ENCODE measurements around the gene ABLIM2. TPM values are rescaled to one million over a fixed set of nuclear protein-coding genes. Genes with fewer than 3 reads are reported as not detected.

Gene ABLIM2
- total and polyA plus RNA-seq, 2 experiments from 2014 or later: 1.5 to 4.3 TPM

DNA sequence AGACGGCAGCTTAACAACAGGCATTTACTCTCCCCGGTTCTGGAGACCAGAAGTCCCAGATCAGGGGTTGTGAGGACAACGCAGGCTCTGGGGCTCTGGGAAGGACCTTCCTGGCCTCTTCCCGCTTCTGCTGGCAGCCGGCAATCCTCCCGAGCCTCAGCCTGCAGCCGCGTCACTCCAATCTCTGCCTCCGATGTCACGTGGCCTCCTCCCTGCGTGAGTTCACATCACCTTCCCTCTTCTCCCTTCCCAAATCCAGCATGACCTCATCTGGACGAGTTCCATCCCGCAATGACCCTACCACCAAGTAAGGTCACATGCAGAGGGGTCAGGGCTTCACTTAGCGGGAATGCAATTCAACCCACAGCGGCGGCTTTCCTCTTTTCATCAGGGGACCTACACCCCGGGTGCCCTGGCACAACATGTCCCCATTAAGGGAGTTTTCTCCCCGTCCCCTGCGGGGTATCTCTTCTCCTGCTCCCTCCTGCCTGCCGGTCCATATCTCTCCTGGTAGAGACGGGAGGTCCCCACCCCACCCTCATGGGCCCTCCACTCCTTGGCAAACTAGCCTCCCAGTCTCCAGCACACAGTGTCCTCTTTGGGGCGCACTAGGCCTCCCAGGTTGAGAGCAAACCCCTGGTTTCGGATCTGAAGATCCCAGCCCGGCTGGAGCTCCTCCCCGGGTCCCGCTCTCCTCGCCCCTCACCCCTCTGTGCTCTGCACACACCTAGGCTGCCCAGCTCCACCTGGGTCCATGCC is 25.5 kb downstream of the ABLIM2 start:
- H3K79me2 ChIP-seq (replicated peaks; ENCODE audit: insufficient read depth): no peaks in the 10 kb centered on the region
- H3K36me3 ChIP-seq (ENCODE audit: insufficient read depth): no peaks in the 10 kb centered on the region
- Mint-ChIP-seq H3K4me1 (peaks cover 30% of the 10 kb centered on the region), H3K36me3 (ENCODE audit: low read depth) (no peaks in the 10 kb centered on the region), H3K4me3 (no peak overlapping the region), H3K27ac (no peak overlapping the region), H3K9me3 (no peaks in the 10 kb centered on the region; the same call in 2 of the 3 replicates), H3K27me3 (ENCODE audit: insufficient read depth, low read depth, poor library complexity) (peaks cover 9% of the 10 kb centered on the region)
- no peaks in the 10 kb centered on the region for H3K27me3 ChIP-seq (ENCODE audit: insufficient read depth)
- no peaks in the 10 kb centered on the region for H3K4me1 ChIP-seq (ENCODE audit: insufficient read depth)
- ATAC-seq: no peak
- DNase-seq (ENCODE audit: low spot score): no peak
- H3K27ac ChIP-seq (ENCODE audit: low read depth): no peak overlapping the region
- no peak overlapping the region for H2AFZ ChIP-seq
- no peak for TF ChIP-seq EZH2phosphoT487 (IDR thresholded peaks at IDR 0.05; ENCODE audit: unreplicated experiment)
- no peak for TF ChIP-seq POLR2AphosphoS5 (IDR thresholded peaks at IDR 0.05; ENCODE audit: low read depth)
- no peak for TF ChIP-seq NANOG (IDR thresholded peaks at IDR 0.05; ENCODE audit: borderline replicate concordance)
- no peak for TF ChIP-seq STAT1 (IDR thresholded peaks at IDR 0.05; ENCODE audit: unreplicated experiment)
- no peak for TF ChIP-seq ZNF114 (CRISPR knock-in tag; IDR thresholded peaks at IDR 0.05)
- TF ChIP-seq ETS1 (IDR thresholded peaks at IDR 0.05): no peak
- TF ChIP-seq ZNF331 (CRISPR knock-in tag; IDR thresholded peaks at IDR 0.05; ENCODE audit: low read depth): no peak
- no peak for TF ChIP-seq ZNF462 (CRISPR knock-in tag; IDR thresholded peaks at IDR 0.05)
- TF ChIP-seq CREB1 (CRISPR knock-in tag; IDR thresholded peaks at IDR 0.05; ENCODE audit: low read depth): no peak
- no peak for TF ChIP-seq CTCF (conservative IDR thresholded peaks at IDR 0.05; ENCODE audit: low read depth in 2 of 2)
- TF ChIP-seq JUNB (IDR thresholded peaks at IDR 0.05; ENCODE audit: unreplicated experiment): no peak
- no peak overlapping the region for H3K4me2 ChIP-seq
- H3K4me3 ChIP-seq: no peak overlapping the region
- no peaks in the 10 kb centered on the region for H3K9me2 ChIP-seq (ENCODE audit: insufficient read depth)
- no peaks in the 10 kb centered on the region for H4K20me1 ChIP-seq (replicated peaks; ENCODE audit: insufficient read depth)
- no peaks in the 10 kb centered on the region for H3F3A ChIP-seq (replicated peaks; ENCODE audit: low read depth)
